ENCODE results near the gene RPS17. TPM values are rescaled to one million over a fixed set of nuclear protein-coding genes. Genes with fewer than 3 reads are reported as not detected.
"Not testable (repeated sequence)": the region's sequence is repeated elsewhere in the genome, so short reads cannot be mapped to it uniquely, and the experiment has no call there.

Gene RPS17
- total RNA-seq, 1 donor from 2014 or later: 1,774 TPM

GRCh38 chr15:82513587-82513986 is 26.7 kb downstream of the RPS17 start:
- not testable (repeated sequence) for DNase-seq (ENCODE audit: low read depth in 2 of 2)

- DNase-seq (ENCODE audit: low read depth in 2 of 2): not testable (repeated sequence)
These were observed 32.6 kb downstream of the RPS17 start for GRCh38 chr15:82507693-82508092.

- DNase-seq (ENCODE audit: low read depth in 2 of 2): not testable (repeated sequence)
These were observed 33.2 kb downstream of the RPS17 start for GRCh38 chr15:82507087-82507486.

GRCh38 chr15:82505842-82506241 is 34.4 kb downstream of the RPS17 start:
- not testable (repeated sequence) for DNase-seq (ENCODE audit: low read depth in 2 of 2)

- DNase-seq (ENCODE audit: low read depth in 2 of 2): not testable (repeated sequence)
These were observed 36.2 kb downstream of the RPS17 start for GRCh38 chr15:82504074-82504473.

GRCh38 chr15:82502700-82503339 is 37.4 kb downstream of the RPS17 start:
- DNase-seq (ENCODE audit: low read depth in 2 of 2): not testable (repeated sequence)

- not testable (repeated sequence) for DNase-seq (ENCODE audit: low read depth in 2 of 2)
These were observed 39.5 kb downstream of the RPS17 start for GRCh38 chr15:82500772-82501171.

- DNase-seq (ENCODE audit: low read depth in 2 of 2): not testable (repeated sequence)
These were observed 42.3 kb downstream of the RPS17 start for GRCh38 chr15:82497978-82498377.

- not testable (repeated sequence) for DNase-seq (ENCODE audit: low read depth in 2 of 2)
These were observed 52.0 kb downstream of the RPS17 start for GRCh38 chr15:82488250-82488649.

GRCh38 chr15:82487045-82487444 is 53.2 kb downstream of the RPS17 start:
- not testable (repeated sequence) for DNase-seq (ENCODE audit: low read depth in 2 of 2)

Other genes with a start within 250 kb of the RPS17 start
- under 0.01 and 0.51 TPM in 2 replicates for gene GOLGA6L10, start 191.0 kb downstream of the RPS17 start, total RNA-seq
- gene GOLGA6L9, start 110.6 kb downstream of the RPS17 start, total RNA-seq: 0.51 and 0.63 TPM in 2 replicates
- gene CPEB1, start 106.9 kb upstream of the RPS17 start, total RNA-seq: not detected in 2 replicates
- not detected in 2 replicates for gene AP3B2, start 169.4 kb upstream of the RPS17 start, total RNA-seq